GM20000 (cell line): ENCODE results near the gene OBSCN.

Experiments used
- DNase-seq: peaks from one replicate; pipeline ENCODE4 v3.0.0; 2012; ENCODE audit warnings: low spot score
- TF ChIP-seq, protein P1 (sequence below): IDR thresholded peaks from 2 replicates; pipeline ENCODE4 v1.5.1; 2012; ENCODE audit warnings: mild to moderate bottlenecking, control low read depth; ENCODE audit errors: extremely low read depth, missing control alignments

Gene OBSCN

DNA sequence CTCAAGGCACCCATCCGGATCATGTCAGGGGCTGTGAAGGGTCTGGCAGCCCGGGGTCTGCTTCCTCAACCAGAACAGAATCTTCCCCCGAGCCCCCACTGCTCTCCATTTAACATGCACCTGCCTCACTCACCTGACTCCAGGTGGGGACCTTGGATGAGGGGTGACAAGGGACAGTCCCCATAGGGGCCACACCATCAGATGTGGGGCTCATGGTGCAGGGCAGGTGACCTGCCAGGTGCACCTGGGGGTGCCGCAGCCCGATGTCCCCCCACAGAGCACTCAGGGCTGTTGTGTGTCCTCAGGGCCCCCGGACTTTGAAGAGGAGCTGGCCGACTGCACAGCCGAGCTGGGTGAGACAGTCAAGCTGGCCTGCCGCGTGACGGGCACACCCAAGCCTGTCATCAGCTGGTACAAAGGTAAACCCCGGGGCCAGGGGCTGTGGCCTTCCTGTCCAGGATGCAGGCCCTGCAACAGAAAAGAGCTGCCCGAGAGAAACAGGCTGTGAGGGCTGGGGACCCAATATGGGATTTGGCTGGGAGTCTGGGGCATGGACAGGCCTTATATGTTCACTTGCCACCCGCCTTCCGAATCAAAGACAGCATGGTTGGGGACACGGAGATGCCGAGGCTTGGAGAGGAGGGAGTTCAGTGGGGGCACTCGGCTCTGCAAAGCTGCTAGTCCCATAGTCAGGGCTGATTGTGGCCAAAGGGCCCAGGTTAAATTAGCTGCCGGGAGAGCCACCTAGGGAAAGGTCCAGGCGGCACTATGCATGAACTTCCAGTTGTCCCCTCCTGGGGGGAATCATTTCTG is 134.2 kb downstream of the OBSCN start:
- TF ChIP-seq, protein P1, sequence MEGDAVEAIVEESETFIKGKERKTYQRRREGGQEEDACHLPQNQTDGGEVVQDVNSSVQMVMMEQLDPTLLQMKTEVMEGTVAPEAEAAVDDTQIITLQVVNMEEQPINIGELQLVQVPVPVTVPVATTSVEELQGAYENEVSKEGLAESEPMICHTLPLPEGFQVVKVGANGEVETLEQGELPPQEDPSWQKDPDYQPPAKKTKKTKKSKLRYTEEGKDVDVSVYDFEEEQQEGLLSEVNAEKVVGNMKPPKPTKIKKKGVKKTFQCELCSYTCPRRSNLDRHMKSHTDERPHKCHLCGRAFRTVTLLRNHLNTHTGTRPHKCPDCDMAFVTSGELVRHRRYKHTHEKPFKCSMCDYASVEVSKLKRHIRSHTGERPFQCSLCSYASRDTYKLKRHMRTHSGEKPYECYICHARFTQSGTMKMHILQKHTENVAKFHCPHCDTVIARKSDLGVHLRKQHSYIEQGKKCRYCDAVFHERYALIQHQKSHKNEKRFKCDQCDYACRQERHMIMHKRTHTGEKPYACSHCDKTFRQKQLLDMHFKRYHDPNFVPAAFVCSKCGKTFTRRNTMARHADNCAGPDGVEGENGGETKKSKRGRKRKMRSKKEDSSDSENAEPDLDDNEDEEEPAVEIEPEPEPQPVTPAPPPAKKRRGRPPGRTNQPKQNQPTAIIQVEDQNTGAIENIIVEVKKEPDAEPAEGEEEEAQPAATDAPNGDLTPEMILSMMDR, result no peak
- no peak for DNase-seq

DNA sequence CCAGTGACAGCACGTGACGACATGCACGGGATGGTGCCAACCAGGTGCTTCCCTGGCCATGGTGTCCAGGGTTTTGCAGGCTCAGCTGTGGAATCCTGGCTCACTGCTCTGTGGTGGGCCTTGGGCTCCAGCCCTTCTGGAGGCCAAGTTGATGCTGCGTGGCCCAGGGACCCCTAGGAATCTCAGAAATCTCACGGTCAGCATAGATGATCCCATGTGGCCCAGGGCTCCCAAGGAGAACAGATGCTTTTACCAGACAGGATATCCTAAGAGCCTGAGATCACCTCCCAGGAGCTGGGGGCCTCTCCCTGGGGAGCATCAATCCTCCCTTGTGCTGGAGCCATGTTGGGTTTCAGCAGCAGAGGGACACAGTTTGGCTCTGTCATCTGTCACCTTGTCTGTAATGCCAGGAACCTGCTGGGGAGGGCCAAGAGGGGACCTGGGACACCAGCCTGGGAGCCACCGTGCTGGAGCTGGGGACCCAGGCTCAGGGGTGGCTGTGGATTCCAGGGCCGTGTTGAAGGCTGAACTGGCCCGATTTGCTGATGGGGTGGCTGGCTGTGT is 134.9 kb downstream of the OBSCN start:
- DNase-seq, result no peak
- TF ChIP-seq, protein P1, result no peak

DNA sequence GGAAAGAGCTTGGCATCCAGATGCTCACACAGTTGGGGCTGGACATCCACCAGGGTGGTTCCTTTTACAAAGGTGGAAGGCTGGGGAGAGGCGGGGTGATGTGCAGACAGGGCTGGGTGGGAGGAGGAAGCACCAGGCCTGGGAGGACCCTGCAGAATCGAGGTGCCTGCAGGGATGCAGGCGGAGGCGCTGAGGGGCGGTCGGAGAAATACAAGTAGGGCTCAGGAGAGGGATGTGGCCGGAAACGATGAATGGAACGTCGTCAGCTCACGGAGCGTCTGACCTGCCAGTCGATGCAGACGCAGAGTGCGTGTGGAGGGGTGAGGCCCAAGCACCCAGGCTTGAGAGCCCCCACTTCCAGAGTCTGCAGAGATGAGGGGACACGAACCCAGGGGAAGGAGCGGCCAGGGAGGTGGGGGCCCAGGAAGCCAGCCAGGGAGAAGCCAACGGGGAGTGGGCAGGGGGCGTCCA is 135.4 kb downstream of the OBSCN start:
- DNase-seq, result no peak
- TF ChIP-seq, protein P1, result no peak

- no peak for DNase-seq
Observed at GRCh38 chr1:228344631-228345072, 136.8 kb downstream of the OBSCN start.

GRCh38 chr1:228345201-228345930 is 137.5 kb downstream of the OBSCN start:
- TF ChIP-seq, protein P1, result no peak
- no peak for DNase-seq

More at GRCh38 chr1:228344631-228345072, 136.8 kb downstream of the OBSCN start:
- TF ChIP-seq, protein P1, result no peak

DNA sequence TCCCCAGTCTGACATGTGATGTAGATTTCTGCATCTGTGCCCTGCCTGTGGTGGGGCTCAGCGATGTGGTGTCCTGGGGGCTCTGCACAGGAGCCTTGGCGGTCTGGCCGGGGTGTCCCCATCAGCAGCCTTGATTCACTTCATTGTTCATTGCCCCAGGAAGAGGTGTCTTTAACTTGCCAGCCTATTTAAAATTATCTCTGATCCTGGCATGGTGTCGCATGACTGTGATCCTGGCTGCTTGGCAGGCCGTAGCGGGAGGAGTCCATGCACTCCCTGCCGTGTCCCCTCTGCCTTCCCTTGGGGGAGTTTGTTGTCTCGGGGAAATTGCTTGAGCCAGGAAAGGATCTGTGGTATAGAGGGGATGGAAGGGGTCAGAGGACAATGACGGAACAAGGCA is 138.9 kb downstream of the OBSCN start:
- DNase-seq, result no peak
- TF ChIP-seq, protein P1, result no peak

DNA sequence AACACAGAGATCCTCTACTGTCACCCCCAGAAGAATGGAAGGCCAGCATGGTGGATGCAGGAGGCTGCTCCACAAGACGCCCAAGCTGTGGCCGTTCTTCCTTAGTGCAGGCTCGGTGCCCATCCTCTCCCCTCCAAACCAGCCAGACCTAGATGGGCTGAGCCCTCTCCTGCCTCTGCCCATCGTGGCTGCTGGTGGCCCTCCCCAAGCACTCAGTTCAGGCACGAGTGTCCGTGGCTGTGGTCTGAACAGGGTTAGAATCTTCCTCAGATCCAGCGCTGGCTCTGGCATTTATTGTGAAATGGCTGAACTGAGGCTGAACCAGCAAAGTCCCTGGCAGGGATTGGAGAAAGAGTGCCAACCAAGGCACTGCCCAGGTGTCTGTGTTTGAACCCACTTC is 139.3 kb downstream of the OBSCN start:
- TF ChIP-seq, protein P1, result no peak
- DNase-seq, result no peak
